Sigmoid colon (tissue), 7 donors: ENCODE data around the gene RAD23B. TPM values are rescaled to one million over a fixed set of nuclear protein-coding genes. Genes with fewer than 3 reads are reported as not detected.
A peak's percentile ranks its signal among the peaks of the same experiment; 100 is the strongest.
"Not testable (repeated sequence)": the region's sequence is repeated elsewhere in the genome, so short reads cannot be mapped to it uniquely, and the experiment has no call there.

Experiments
- DNase-seq: peaks from one replicate; pipeline ENCODE4 v3.0.0-alpha.2; 2019
- H3K27ac ChIP-seq, 4 donors: fragments of 200-600 bp; sonication (generic); one replicate each; pipeline ENCODE4 v1.5.1; 2016 to 2019; ENCODE audit warnings: mild to moderate bottlenecking in 1 of 4
- H3K27me3 ChIP-seq, 3 donors: fragments of 200-600 bp; sonication (generic); one replicate each; pipeline ENCODE4 v1.5.1; 2019; ENCODE audit warnings: mild to moderate bottlenecking in 1 of 3
- H3K36me3 ChIP-seq, 4 donors: fragments of 200-600 bp; sonication (generic); one replicate each; pipeline ENCODE4 v1.5.1; 2016 to 2019
- H3K4me1 ChIP-seq, 4 donors: fragments of 200-600 bp; sonication (generic); one replicate each; pipeline ENCODE4 v1.5.1; 2017 to 2019
- H3K4me3 ChIP-seq, 4 donors: fragments of 200-600 bp; sonication (generic); one replicate each; pipeline ENCODE4 v1.5.1; 2017 to 2019; ENCODE audit warnings: mild to moderate bottlenecking in 2 of 4, moderate library complexity in 1 of 4
- H3K9me3 ChIP-seq, 4 donors: fragments of 200-600 bp in 3 of 4; sonication (generic) in 3 of 4; one replicate each; pipeline versions ENCODE4 v1.5.1 to v1.6.1; 2013 to 2019
- EP300 ChIP-seq, 4 donors: sonication (generic); formaldehyde crosslinking; IDR thresholded peaks; one replicate each; pipeline ENCODE4 v1.6.1; 2017; ENCODE audit warnings: antibody characterized with exemption in 4 of 4
- POLR2A ChIP-seq, 2 donors: fragments of 450-650 bp; IDR thresholded peaks; one replicate each; pipeline ENCODE4 v1.6.1; 2016; ENCODE audit warnings: antibody characterized with exemption in 2 of 2, mild to moderate bottlenecking in 2 of 2, moderate library complexity in 2 of 2
- POLR2AphosphoS5 ChIP-seq, 4 donors: sonication (generic); formaldehyde crosslinking; IDR thresholded peaks; one replicate each; pipeline ENCODE4 v1.6.1; 2017; ENCODE audit warnings: antibody characterized with exemption in 4 of 4
- WGBS, 2 donors: extraction: QIAGEN DNeasy Blood & Tissue Kit; methylation state at CpG; one replicate each; pipeline ENCODE4 v1.1.7; 2013; 5-methylcytosine and 5-hydroxymethylcytosine counted together
- intact Hi-C: fragments of 100-400 bp; cut with DNase I; formaldehyde crosslinking; loops from one replicate; pipeline ENCODE4 v1.15.1; 2023
- polyA plus RNA-seq, 3 donors: library from polyadenylated mRNA; stranded (reverse); fragments of 200-250 nt; gene quantifications; one replicate each; pipeline ENCODE4 v1.2.3, GENCODE V29; 2013
- total RNA-seq, 4 donors: library from RNA; depleted of rRNA; stranded (reverse); fragments of >200 nt; gene quantifications; one replicate each; pipeline ENCODE4 v1.1.0, GENCODE V29; 2016
- TF ChIP-seq, protein P1 (sequence below), 4 experiments: fragments of 450-650 bp in 3 of 4; fragments of 200-600 bp in 1 of 4; IDR thresholded peaks; one replicate each; pipeline ENCODE4 v1.5.1; 2016 to 2019; ENCODE audit warnings: antibody characterized with exemption in 4 of 4, mild to moderate bottlenecking in 3 of 4, moderate library complexity in 2 of 4
- donor health status: healthy with polysubstance abuse.
- donor health status: Bipolar disorder and iron deficiency.
- donor health status: healthy.

RAD23B gene
- total and polyA plus RNA-seq, 7 donors = 58.3 to 74.3 (median 62.4) TPM

DNA sequence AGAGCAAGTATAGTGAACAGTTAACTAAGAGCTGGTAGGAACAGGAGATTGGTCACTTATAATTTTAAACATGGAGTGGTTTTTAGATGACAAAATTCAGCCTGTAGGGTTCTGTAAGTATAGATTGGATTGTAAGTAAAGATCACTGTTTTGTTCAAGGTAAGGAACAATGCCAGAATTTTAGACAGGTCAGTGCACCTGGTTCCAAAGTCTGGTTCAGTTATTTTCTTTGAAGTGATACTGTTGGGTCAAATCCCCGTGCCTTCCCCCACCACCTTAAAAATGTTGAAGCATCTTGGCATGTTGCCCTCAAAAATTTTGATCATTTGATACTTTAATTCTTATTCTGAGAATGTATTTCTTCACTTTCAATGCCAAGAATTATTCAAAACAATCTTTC is 12.9 kb downstream of the RAD23B start:
- no peak overlapping the region for H3K27ac ChIP-seq

DNA sequence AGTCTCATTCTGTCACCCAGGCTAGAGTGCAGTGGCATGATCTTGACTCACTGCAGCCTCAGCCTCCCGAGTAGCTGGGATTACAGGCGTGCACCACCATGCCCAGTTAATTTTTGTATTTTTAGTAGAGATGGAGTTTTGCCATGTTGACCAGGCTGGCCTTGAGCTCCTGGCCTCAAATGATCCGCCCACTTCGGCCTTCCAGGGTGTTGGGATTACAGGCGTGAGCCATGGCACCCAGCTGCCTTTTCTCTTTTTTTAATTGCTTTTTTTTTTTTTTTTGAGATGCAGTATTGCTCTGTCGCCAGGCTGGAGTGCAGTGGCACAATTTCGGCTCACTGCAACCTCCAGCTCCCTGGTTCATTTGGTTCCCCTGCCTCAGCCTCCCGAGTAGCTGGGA is 13.5 kb downstream of the RAD23B start:
- 95 to 96% methylated on average over 8 of the region's 8 CpGs for WGBS, 2 donors
- peaks cover 0 to 66% (median 48%) of the 10 kb centered on the region in 4 donors for H3K4me1 ChIP-seq
- H3K9me3 ChIP-seq, intact Hi-C loops, H3K4me3 ChIP-seq, H3K27me3 ChIP-seq, H3K27ac ChIP-seq, DNase-seq, H3K36me3 ChIP-seq: not testable (repeated sequence)

More for the DNA sequence above, 12.9 kb downstream of the RAD23B start:
- no peak overlapping the region for H3K4me3 ChIP-seq
- peaks cover 0 to 71% (median 52%) of the 10 kb centered on the region in 4 donors for H3K4me1 ChIP-seq
- no peak for DNase-seq
- H3K27me3 ChIP-seq = no peaks in the 10 kb centered on the region
- WGBS, 2 donors = 12 to 65% methylated on average over 1 of the region's 1 CpG
- H3K9me3 ChIP-seq = no peaks in the 10 kb centered on the region
- TF ChIP-seq EP300 (IDR thresholded peaks at IDR 0.05) (no peak), POLR2AphosphoS5 (IDR thresholded peaks at IDR 0.05) (no peak), POLR2A (IDR thresholded peaks at IDR 0.05) (no peak)
- TF ChIP-seq, protein P1, sequence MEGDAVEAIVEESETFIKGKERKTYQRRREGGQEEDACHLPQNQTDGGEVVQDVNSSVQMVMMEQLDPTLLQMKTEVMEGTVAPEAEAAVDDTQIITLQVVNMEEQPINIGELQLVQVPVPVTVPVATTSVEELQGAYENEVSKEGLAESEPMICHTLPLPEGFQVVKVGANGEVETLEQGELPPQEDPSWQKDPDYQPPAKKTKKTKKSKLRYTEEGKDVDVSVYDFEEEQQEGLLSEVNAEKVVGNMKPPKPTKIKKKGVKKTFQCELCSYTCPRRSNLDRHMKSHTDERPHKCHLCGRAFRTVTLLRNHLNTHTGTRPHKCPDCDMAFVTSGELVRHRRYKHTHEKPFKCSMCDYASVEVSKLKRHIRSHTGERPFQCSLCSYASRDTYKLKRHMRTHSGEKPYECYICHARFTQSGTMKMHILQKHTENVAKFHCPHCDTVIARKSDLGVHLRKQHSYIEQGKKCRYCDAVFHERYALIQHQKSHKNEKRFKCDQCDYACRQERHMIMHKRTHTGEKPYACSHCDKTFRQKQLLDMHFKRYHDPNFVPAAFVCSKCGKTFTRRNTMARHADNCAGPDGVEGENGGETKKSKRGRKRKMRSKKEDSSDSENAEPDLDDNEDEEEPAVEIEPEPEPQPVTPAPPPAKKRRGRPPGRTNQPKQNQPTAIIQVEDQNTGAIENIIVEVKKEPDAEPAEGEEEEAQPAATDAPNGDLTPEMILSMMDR (IDR thresholded peaks at IDR 0.05) = no peak
- H3K36me3 ChIP-seq = no peaks in the 10 kb centered on the region
- intact Hi-C loops = no loop called here

DNA sequence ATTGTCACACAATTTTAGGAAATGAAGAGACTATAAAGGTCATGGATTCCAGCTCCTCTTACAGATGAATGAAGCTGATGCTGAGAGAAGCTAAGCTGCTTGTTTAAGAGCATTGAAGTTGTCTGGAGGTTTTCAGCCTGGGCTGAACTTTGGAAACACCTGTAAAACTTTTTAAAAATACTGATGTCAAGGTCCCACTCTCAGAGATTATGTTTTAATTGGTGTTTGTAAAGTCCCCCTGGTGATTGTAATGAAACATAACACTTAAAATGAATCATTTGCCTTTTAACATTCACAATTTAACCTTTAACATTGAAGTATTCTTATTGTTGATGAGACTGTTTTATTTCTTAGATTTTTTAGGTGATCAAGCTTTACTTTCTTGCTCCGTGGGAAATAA is 16.4 kb downstream of the RAD23B start:
- Histone ChIP-seq H3K27ac (peak overlapping the region in 1 of 4 donors; percentile 11), H3K27me3 (no peaks in the 10 kb centered on the region), H3K36me3 (peaks cover 0 to 23% (median 0%) of the 10 kb centered on the region in 4 donors), H3K4me3 (no peak overlapping the region), H3K4me1 (peaks cover 0 to 44% (median 29%) of the 10 kb centered on the region in 4 donors), H3K9me3 (no peaks in the 10 kb centered on the region)
- intact Hi-C loops = no loop called here
- DNase-seq = no peak
- 28 to 62% methylated on average over 1 of the region's 1 CpG for WGBS, 2 donors
- no peak for TF ChIP-seq EP300 (IDR thresholded peaks at IDR 0.05)
- no peak for TF ChIP-seq POLR2AphosphoS5 (IDR thresholded peaks at IDR 0.05)
- TF ChIP-seq, protein P1 (IDR thresholded peaks at IDR 0.05) = no peak
- no peak for TF ChIP-seq POLR2A (IDR thresholded peaks at IDR 0.05)

DNA sequence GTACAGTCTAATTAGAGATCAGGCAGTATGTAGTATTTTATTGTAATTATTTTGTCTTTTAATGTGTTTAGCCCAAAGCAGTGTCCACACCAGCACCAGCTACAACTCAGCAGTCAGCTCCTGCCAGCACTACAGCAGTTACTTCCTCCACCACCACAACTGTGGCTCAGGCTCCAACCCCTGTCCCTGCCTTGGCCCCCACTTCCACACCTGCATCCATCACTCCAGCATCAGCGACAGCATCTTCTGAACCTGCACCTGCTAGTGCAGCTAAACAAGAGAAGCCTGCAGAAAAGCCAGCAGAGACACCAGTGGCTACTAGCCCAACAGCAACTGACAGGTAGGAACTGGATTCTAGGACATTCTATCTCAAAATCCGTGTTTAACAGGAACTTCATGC is 23.2 kb downstream of the RAD23B start:
- H3K36me3 ChIP-seq = peaks cover 7 to 67% (median 22%) of the 10 kb centered on the region in 4 donors
- intact Hi-C loops = no loop called here
- peaks cover 0 to 4% (median 0%) of the 10 kb centered on the region in 4 donors for H3K4me1 ChIP-seq
- H3K27ac ChIP-seq = no peak overlapping the region
- no peak for DNase-seq
- no peaks in the 10 kb centered on the region for H3K27me3 ChIP-seq
- H3K4me3 ChIP-seq = no peak overlapping the region
- no peaks in the 10 kb centered on the region for H3K9me3 ChIP-seq
- WGBS, 2 donors = 91% methylated on average over 2 of the region's 2 CpGs
- TF ChIP-seq POLR2AphosphoS5 (IDR thresholded peaks at IDR 0.05) = no peak
- no peak for TF ChIP-seq POLR2A (IDR thresholded peaks at IDR 0.05)
- TF ChIP-seq, protein P1 (IDR thresholded peaks at IDR 0.05) = no peak
- no peak for TF ChIP-seq EP300 (IDR thresholded peaks at IDR 0.05)

DNA sequence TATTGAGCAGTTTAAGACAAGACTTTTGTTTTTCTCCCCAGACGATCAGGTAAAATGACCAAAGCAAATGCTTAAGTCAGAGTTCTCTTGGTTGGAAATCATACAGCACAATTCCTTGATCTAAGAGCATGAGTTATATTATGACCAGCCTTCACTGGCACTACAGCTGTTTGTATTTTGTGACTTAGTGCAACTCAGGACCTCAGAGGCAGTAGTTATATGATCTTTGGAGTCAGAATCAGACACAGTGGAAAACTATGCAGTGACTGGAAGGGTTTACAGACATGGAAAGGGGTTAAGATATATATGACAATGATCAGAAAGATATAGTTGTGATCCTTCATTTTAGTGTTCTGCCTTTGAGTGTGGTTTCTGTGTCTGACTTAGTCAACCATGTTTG is 24.3 kb downstream of the RAD23B start:
- H3K36me3 ChIP-seq = peaks cover 10 to 71% (median 27%) of the 10 kb centered on the region in 4 donors
- TF ChIP-seq, protein P1 (IDR thresholded peaks at IDR 0.05) = no peak
- TF ChIP-seq POLR2A (IDR thresholded peaks at IDR 0.05) (no peak), EP300 (IDR thresholded peaks at IDR 0.05) (no peak), POLR2AphosphoS5 (IDR thresholded peaks at IDR 0.05) (no peak)
- H3K27me3 ChIP-seq = no peaks in the 10 kb centered on the region
- no peak for DNase-seq
- no peak overlapping the region for H3K4me3 ChIP-seq
- no peak overlapping the region for H3K27ac ChIP-seq
- intact Hi-C loops = no loop called here
- no peaks in the 10 kb centered on the region for H3K9me3 ChIP-seq
- 89 to 92% methylated on average over 1 of the region's 1 CpG for WGBS, 2 donors
- H3K4me1 ChIP-seq = peaks cover 0 to 9% (median 0%) of the 10 kb centered on the region in 4 donors
